ENCODE measurements around the gene PRRG3.

Gene PRRG3

DNA sequence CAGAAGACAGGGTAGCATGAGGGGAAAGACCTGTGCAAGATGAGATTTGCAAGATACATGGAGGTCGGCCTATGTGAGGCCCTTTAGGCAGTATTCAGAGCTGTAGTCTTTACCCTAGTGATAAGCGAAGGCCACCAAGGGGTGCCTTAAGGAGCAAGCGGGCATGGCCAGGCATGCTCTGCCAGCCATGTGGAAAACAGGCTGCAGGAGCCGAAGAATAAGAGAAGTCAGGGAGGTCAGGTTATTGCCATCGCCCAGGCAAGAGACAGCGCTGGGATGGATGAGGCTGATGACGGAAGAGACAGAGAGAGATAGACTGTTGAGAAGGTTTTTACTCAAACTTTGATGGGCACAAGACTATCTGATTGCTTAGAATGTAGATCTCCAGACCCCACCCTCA is 13.6 kb downstream of the PRRG3 start:
- DNase-seq, result no peak

DNA sequence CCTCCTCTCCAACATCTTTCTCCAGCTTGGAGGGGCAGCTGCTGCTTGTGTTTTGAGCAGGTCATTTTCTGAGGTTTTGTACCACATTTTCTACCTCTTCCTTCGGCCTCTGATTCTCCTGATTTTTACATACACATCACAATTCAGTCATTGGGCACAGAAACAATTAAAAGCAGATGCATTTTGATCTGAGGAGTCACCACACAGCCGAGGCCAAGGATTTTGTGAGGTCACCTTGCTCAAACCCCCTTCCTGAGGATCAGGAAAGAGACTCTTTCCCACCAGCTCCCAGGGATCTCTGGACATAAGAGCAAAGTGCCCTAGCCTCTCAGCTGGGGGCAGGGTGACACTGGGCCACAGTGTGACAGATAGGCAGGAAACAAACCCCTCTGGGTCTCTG is 15.2 kb downstream of the PRRG3 start:
- DNase-seq, result no peak

DNA sequence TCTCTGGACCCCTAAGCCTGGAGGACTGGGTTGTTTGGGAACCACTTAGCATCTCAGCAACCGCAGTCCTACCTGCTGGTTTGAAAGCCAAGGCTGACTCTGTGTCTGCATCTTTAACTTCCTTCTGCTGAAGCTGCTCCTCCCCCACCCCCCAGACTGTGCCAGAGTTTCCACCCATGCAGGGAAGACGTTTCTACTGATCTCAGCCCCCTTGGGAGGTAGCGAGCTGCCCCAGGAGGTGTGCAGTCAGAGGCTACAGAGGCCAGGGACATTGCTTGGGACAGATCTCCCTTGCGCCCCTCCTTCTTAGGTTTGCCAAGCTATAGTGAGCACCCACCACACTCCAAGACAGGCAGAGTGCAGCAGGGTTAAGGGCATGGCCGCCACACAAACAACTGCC is 15.9 kb downstream of the PRRG3 start:
- no peak for DNase-seq

GRCh38 chrX:151711787-151712186 is 16.5 kb downstream of the PRRG3 start:
- DNase-seq, result no peak

GRCh38 chrX:151712253-151712652 is 17.0 kb downstream of the PRRG3 start:
- DNase-seq, result no peak

DNA sequence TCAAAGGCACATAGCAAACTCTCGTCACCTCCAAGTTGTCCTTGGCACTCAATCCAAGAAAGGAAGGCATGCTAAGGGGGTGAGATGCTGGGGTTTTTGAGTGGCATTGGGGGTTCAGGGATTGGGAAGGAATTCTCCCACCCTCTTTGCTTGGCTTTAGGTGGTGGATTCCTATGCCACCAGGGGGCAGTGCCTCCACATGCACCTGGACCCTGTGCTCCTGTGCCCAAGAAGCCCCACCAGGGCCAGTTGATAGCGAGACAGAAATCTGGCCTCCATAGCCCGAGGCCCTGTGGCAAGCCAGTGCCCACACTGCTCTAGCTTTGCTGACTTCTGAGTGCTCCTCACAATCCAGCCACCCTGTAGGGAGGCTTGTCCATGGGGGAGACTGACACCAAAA is 18.6 kb downstream of the PRRG3 start:
- peak; percentile 2 for DNase-seq

DNA sequence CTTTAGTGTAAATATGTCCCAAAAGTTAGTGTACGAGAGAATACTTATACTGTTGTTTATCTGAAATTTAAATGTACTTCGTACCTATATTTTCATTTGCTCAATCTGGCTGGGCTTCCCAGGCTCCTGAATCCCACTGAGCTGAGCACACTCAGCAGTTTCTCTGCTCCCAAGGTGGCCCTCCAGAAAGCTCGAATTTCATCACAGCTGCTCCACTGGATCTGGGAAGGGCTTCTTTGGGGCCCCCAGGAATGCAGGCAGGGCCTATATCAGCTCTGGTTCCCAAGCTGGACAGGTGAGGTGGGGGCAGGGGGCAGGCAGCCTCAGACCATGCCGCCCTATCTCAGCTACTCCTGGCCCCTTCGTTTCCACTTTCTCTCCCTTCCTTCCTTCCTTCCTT is 19.1 kb downstream of the PRRG3 start:
- DNase-seq, result no peak

GRCh38 chrX:151715752-151716151 is 20.5 kb downstream of the PRRG3 start, which contains the start of gene FATE1:
Gene FATE1, plus strand, starts transcription at chrX:151716035. Its CDS starts 85 bp downstream, at chrX:151716120.
- no peak for DNase-seq

GRCh38 chrX:151722241-151722846 is 27.1 kb downstream of the PRRG3 start:
- no peak for DNase-seq

GRCh38 chrX:151723156-151723760 is 28.0 kb downstream of the PRRG3 start:
- no peak for DNase-seq

DNA sequence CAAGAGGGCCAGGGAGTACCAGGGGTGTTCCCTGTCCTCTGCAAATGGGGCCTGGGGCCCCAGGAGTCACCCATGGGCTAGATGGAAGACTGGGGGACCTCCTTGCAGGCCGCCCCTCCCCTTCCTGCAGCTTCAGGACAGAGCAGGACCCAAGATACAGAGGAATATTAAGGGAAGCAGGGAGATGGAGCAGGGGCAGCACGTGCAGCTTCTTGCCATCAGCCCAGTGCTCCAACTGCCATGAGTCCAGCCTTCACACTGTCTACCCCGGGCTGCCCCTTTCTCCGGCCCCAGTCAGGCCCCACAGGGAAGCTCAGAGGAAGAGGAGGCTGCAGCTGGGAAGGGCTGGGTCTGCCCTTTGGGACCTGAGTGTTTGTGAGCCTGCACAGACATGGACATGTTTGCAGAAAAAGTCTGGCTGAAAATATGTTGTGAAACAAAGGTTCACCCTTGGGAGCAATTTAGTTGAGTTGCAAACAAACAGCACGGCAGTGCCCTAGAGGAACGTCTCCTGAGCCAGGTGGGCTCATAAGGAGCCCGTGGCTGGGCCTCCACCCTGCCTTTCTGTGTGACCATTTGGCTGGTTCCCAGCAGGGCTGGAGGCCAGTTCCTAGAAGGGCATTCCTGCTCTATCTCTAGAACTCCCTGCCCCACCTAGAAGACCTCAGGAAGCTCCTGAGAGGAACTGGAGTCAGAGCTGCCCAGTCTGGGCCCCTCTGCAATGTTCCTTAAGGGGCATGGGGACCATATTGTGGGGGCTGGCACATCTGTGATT is 29.5 kb downstream of the PRRG3 start:
- DNase-seq, result no peak

GRCh38 chrX:151725338-151725614 is 30.0 kb downstream of the PRRG3 start:
- peak; percentile 4 for DNase-seq

DNA sequence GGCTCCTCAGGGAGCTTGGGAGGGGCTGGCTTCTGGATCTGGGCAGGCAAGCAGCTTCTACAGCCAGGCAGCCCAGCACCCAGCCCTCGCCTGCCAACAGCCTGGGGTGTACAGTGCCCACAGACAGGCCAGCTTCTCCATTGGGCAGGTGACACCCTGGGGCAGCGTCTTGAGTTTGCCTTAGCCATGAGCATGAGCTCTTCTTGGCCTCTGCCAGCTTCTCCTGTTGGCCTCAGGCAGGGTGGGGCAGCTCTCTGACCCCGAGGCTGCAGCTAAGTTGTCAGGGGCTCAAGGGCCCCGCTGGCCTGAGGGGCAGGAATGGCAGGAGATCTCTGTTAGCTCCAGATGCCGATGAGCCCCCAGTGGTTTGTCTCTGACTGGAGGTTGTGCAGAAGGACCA is 31.5 kb downstream of the PRRG3 start:
- no peak for DNase-seq

DNA sequence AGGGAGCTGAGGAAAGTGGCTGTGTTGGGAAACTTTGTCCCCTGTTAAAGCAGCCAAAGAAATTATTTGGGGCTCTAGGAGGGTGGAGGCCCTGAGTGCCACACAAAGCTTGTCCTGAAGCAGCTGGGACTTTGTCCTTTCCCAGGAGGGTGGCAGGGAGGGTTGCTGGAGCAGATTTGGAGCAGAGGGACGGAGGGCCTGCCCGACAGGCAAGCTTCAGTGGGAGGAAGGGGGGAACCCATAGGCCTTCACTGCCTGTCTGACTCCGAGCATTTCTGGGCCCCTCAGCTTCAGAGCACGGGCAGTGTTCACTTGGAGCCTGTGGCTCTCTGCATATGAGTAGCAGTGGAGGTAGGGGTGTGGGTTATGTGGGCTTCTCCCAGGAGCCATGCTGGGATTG is 32.1 kb downstream of the PRRG3 start:
- DNase-seq, result no peak

- no peak for DNase-seq
Measured at GRCh38 chrX:151729056-151729725, 33.9 kb downstream of the PRRG3 start.

- no peak for DNase-seq
Measured at GRCh38 chrX:151734446-151734845, 39.2 kb downstream of the PRRG3 start, which contains the start of gene CNGA2. Gene CNGA2, plus strand, starts transcription at chrX:151734746. Its CDS starts 3,738 bp downstream, at chrX:151738484.

- no peak for DNase-seq
Measured at GRCh38 chrX:151735219-151735618, 40.0 kb downstream of the PRRG3 start.

GRCh38 chrX:151736685-151737084 is 41.4 kb downstream of the PRRG3 start:
- DNase-seq, result no peak

- no peak for DNase-seq
Measured at GRCh38 chrX:151737494-151737893, 42.2 kb downstream of the PRRG3 start.

DNA sequence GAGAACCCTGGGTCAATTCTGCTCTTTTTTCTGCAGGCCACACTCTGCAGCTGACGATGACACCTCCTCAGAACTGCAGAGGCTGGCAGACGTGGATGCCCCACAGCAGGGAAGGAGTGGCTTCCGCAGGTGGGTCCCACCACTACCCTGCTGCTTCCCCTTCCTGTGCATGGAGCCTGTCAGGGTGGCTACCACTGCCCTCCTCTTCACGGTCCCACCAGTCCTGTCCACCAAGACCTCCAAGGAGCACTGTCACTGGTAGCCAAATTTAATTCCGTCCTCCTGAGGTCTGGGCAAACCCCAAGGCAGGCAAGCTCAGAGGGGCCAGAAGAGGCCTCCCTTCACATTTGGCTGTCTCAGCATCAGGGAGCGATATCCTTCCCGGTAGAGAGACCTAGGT is 43.5 kb downstream of the PRRG3 start:
- DNase-seq, result no peak

DNA sequence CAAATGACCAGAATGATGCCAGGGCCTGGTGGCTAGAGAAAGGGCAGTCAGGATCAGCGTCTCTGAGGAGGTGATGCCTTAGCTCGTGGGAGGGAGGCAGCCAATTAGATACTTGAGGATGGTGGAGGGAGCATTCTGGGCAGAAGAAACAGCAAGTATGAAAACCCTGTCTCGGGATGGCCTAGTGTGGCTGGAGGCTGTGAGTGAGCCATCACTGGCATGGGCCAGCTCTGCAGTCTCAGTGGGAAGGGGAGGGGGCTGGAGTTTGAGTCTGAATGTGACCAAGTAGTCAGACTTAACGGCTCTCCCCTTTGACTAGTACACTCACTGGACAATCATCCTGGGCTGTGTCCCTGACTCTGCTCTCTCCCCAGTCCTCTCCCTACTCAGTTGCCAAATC is 46.3 kb downstream of the PRRG3 start:
- DNase-seq, result no peak

DNA sequence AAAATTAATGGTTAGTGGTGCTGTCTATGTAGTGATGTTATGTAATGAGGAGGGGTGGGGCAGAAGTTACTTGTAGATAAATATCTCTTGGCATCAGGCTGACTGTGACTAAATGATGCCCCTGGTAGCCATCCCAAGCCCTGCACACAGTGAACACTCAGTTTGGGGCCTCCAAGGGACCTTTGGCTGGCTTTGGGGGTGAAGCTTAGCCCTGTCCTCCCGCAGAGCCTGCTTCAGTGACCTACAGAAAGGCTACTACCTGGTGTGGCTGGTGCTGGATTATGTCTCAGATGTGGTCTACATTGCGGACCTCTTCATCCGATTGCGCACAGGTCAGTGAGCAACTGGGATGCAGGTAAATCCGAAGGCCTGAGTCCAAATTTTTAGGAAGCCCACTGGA is 47.1 kb downstream of the PRRG3 start:
- DNase-seq, result no peak

GRCh38 chrX:151743651-151744470 is 48.6 kb downstream of the PRRG3 start:
- no peak for DNase-seq

Measured in inflammatory macrophage treated with lipopolysaccharide for 4 hours (primary cell).